GM21526 (cell line): ENCODE measurements around the gene PHLPP2.

Experiments
- ATAC-seq: cut with Tn5 transposase; IDR thresholded peaks from one replicate; pipeline ENCODE4 v1.9.1; 2021; ENCODE audit warnings: moderate library complexity; ENCODE audit not compliant: unreplicated experiment, low FRiP score

Gene PHLPP2

GRCh38 chr16:71724320-71724751, at the start of gene PHLPP2:
Gene PHLPP2 (minus strand): TSS chr16:71724701. CDS start chr16:71714795, 9,906 bp downstream.
- ATAC-seq: no peak

- no peak for ATAC-seq
These were observed 47.1 kb upstream of the PHLPP2 start for GRCh38 chr16:71771571-71771970.

GRCh38 chr16:71769222-71769621, 44.7 kb upstream of the PHLPP2 start:
- ATAC-seq: no peak

GRCh38 chr16:71767060-71767900, 42.8 kb upstream of the PHLPP2 start:
- ATAC-seq: no peak

- no peak for ATAC-seq
These were observed 37.7 kb upstream of the PHLPP2 start for GRCh38 chr16:71762186-71762585.

GRCh38 chr16:71761097-71761496, 36.6 kb upstream of the PHLPP2 start:
- no peak for ATAC-seq

GRCh38 chr16:71758293-71758760, 33.8 kb upstream of the PHLPP2 start:
- ATAC-seq: no peak

- no peak for ATAC-seq
These were observed 30.2 kb upstream of the PHLPP2 start for GRCh38 chr16:71754652-71755051.

- ATAC-seq: no peak
These were observed 29.6 kb upstream of the PHLPP2 start for GRCh38 chr16:71754108-71754507.

- ATAC-seq: no peak
These were observed 23.7 kb upstream of the PHLPP2 start for GRCh38 chr16:71748226-71748625.

GRCh38 chr16:71746442-71747046, 22.0 kb upstream of the PHLPP2 start:
- ATAC-seq: no peak

GRCh38 chr16:71738855-71739254, 14.4 kb upstream of the PHLPP2 start:
- ATAC-seq: no peak

- no peak for ATAC-seq
These were observed 13.0 kb upstream of the PHLPP2 start for GRCh38 chr16:71737501-71737900.

- no peak for ATAC-seq
These were observed 10.0 kb upstream of the PHLPP2 start for GRCh38 chr16:71734511-71734910.

- ATAC-seq: no peak
These were observed 8.1 kb upstream of the PHLPP2 start for GRCh38 chr16:71732587-71732986.

- no peak for ATAC-seq
These were observed 3.2 kb upstream of the PHLPP2 start for GRCh38 chr16:71727551-71728324.

GRCh38 chr16:71726476-71727315, 2.2 kb upstream of the PHLPP2 start:
- ATAC-seq: no peak

- ATAC-seq: peak; percentile 57
These were observed 773 bp downstream of the PHLPP2 start for GRCh38 chr16:71723537-71724319.

- ATAC-seq: peak; percentile 38
These were observed 1.5 kb downstream of the PHLPP2 start for GRCh38 chr16:71722801-71723536.
